Transverse colon (tissue), 3 donors: ENCODE measurements around the gene MCOLN3.

ENCODE experiments used
- EP300 ChIP-seq: sonication (generic); formaldehyde crosslinking; IDR thresholded peaks from one replicate; pipeline ENCODE4 v1.6.1; 2017; ENCODE audit warnings: antibody characterized with exemption, low read depth
- POLR2A ChIP-seq: fragments of 450-650 bp; IDR thresholded peaks from one replicate; pipeline ENCODE4 v1.6.1; 2016; ENCODE audit warnings: antibody characterized with exemption, mild to moderate bottlenecking, moderate library complexity
- TF ChIP-seq, protein P1 (sequence below), 5 experiments: fragments of 200-600 bp in 3 of 5; fragments of 450-650 bp in 2 of 5; sonication (generic) in 3 of 5; IDR thresholded peaks; 1 replicate in 2 of 5; 2 replicates in 3 of 5; pipeline ENCODE4 v1.5.1; 2016 to 2017; ENCODE audit warnings: antibody characterized with exemption in 5 of 5, inconsistent platforms in 3 of 5, mild to moderate bottlenecking in 2 of 5, moderate library complexity in 1 of 5

DNA sequence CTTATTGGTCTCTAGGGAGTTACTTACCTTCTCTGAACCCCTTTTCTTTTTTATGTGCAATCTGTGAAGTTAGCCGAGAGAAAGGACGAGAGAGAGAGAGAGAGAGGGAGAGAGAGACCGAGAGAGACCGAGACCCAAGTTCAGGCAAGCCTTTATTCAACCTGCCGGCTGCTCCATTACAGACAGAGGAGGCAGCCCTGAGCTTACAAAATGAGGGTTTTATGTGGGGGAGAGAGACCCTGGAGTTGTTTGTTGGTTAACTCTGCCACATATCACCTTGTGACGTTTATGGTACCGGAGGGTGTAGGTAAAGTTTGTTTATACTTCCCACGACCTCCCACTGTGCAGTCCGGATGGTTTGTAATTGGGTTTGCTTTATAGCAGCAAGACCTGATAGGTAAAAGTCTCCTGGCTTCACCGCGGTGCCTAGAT lies 1.5 kb upstream of the MCOLN3 start:
- no peak for TF ChIP-seq EP300
- TF ChIP-seq, protein P1, sequence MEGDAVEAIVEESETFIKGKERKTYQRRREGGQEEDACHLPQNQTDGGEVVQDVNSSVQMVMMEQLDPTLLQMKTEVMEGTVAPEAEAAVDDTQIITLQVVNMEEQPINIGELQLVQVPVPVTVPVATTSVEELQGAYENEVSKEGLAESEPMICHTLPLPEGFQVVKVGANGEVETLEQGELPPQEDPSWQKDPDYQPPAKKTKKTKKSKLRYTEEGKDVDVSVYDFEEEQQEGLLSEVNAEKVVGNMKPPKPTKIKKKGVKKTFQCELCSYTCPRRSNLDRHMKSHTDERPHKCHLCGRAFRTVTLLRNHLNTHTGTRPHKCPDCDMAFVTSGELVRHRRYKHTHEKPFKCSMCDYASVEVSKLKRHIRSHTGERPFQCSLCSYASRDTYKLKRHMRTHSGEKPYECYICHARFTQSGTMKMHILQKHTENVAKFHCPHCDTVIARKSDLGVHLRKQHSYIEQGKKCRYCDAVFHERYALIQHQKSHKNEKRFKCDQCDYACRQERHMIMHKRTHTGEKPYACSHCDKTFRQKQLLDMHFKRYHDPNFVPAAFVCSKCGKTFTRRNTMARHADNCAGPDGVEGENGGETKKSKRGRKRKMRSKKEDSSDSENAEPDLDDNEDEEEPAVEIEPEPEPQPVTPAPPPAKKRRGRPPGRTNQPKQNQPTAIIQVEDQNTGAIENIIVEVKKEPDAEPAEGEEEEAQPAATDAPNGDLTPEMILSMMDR (IDR thresholded peaks at IDR 0.05) = no peak
- TF ChIP-seq POLR2A = no peak
